Activated T-helper 2 cell treated with anti-CD3 and anti-CD28 coated beads, Interferon-gamma antibody, Interleukin-2, Interleukin-4, amounts not matched to agents 10 μg/mL and 5 μg/mL and 100 μg/mL, durations not matched to agents 14 hours and 24 hours and 36 hours (primary cell): Measurements from ENCODE around the gene MYO1H. TPM values are rescaled to one million over a fixed set of nuclear protein-coding genes. Genes with fewer than 3 reads are reported as not detected.

ENCODE experiments used
- DNase-seq: peaks from one replicate; pipeline ENCODE4 v3.0.0; 2021; ENCODE audit warnings: low spot score
- H3K27ac Mint-ChIP-seq: one replicate; pipeline ENCODE4 v1.8.0; 2021; ENCODE audit warnings: mixed read lengths
- H3K27me3 Mint-ChIP-seq: one replicate; pipeline ENCODE4 v1.8.0; 2021; ENCODE audit warnings: low read depth, mixed read lengths
- H3K36me3 Mint-ChIP-seq: one replicate; pipeline ENCODE4 v1.8.0; 2021; ENCODE audit warnings: low read depth, mixed read lengths
- H3K4me1 Mint-ChIP-seq: one replicate; pipeline ENCODE4 v1.8.0; 2021; ENCODE audit warnings: low read depth, mixed read lengths
- H3K4me3 Mint-ChIP-seq: one replicate; pipeline ENCODE4 v1.8.0; 2021; ENCODE audit warnings: low read depth, mild to moderate bottlenecking, moderate library complexity, mixed read lengths
- H3K9me3 Mint-ChIP-seq: one replicate; pipeline ENCODE4 v1.8.0; 2021; ENCODE audit warnings: mixed read lengths
- intact Hi-C: fragments of 100-400 bp; cut with micrococcal nuclease; formaldehyde crosslinking; loops from one replicate; pipeline ENCODE4 v1.15.1; 2023
- total RNA-seq: library from RNA; stranded (reverse); gene quantifications from 2 replicates; pipeline ENCODE4 v1.2.3, GENCODE V29; 2022

The MYO1H gene
- total RNA-seq, 1 donor from 2014 or later: not detected

GRCh38 chr12:109477185-109477962 lies 129.7 kb downstream of the MYO1H start, which contains the start of the genes KCTD10 and UBE3B:
TSS of gene KCTD10 (minus strand) at chr12:109477300. CDS start at chr12:109477262, 38 bp downstream.
TSS of gene UBE3B (plus strand) at chr12:109477634. CDS start at chr12:109483552, 5,918 bp downstream.
- H3K4me1 Mint-ChIP-seq: peaks cover 32% of the 10 kb centered on the region
- intact Hi-C loops: loop anchor here (1.0 to 5.0 kb wide), 3 partner anchors 34 to 95 kb away; partner anchors contain the start of genes MMAB and MVK
- H3K36me3 Mint-ChIP-seq: peaks cover 13% of the 10 kb centered on the region
- H3K4me3 Mint-ChIP-seq: peak within 1 kb of the TSS; percentile 99
- H3K9me3 Mint-ChIP-seq: no peaks in the 10 kb centered on the region
- H3K27ac Mint-ChIP-seq: peak within 1 kb of the TSS; percentile 98
- H3K27me3 Mint-ChIP-seq: no peaks in the 10 kb centered on the region
- peak; percentile 85 for DNase-seq

DNA sequence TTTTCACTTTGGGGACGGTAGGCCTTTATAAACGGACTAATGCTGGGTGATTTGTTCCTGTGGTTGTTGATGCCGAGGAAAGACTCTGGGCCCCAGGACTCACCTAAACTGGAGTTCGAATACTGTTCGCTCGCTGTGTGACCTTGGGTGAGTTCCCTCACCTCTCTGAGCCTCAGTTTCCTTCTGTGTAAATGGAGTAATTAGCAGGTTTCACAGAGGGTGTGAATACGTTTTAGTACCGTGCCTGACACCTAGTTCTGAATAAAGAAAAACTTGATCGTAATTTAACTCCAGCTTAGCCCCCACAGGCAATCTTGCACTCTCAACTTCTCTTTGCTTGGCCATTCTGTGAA lies 130.2 kb downstream of the MYO1H start:
- intact Hi-C loops: loop anchor here (1.0 to 5.0 kb wide), 3 partner anchors 33 to 95 kb away; partner anchors contain the start of genes MMAB and MVK
- H3K27me3 Mint-ChIP-seq: no peaks in the 10 kb centered on the region
- peak overlapping the region; percentile 98 for H3K27ac Mint-ChIP-seq
- H3K9me3 Mint-ChIP-seq: no peaks in the 10 kb centered on the region
- H3K4me3 Mint-ChIP-seq: peak overlapping the region; percentile 99
- peaks cover 13% of the 10 kb centered on the region for H3K36me3 Mint-ChIP-seq
- no peak for DNase-seq
- H3K4me1 Mint-ChIP-seq: peaks cover 30% of the 10 kb centered on the region

DNA sequence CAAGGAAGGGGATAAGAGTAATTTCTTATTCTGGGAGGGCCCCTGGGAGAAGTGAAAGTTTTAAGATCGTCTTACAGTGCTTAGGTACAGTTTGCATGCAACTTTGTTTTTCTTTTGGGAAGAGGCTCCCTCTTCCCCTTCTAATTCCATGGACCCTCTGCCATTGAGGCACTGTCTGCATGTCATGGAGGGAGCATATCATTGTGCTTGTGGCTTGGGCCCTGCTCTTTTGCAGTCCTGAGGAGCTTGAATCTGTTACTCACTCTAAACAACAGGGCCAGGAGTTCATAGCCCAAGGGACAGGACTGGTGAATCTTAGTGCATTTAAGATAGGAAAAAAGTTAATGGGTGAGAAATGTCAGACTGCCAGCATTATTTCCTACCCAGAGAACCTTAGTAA lies 132.1 kb downstream of the MYO1H start:
- Mint-ChIP-seq H3K4me3 (no peak overlapping the region), H3K9me3 (no peaks in the 10 kb centered on the region), H3K36me3 (peaks cover 23% of the 10 kb centered on the region), H3K27me3 (no peaks in the 10 kb centered on the region), H3K4me1 (peaks cover 27% of the 10 kb centered on the region), H3K27ac (no peak overlapping the region)
- intact Hi-C loops: loop anchor here (5.0 kb wide), 1 partner anchor 47 kb away; no protein-coding TSS in a partner anchor
- DNase-seq: no peak

DNA sequence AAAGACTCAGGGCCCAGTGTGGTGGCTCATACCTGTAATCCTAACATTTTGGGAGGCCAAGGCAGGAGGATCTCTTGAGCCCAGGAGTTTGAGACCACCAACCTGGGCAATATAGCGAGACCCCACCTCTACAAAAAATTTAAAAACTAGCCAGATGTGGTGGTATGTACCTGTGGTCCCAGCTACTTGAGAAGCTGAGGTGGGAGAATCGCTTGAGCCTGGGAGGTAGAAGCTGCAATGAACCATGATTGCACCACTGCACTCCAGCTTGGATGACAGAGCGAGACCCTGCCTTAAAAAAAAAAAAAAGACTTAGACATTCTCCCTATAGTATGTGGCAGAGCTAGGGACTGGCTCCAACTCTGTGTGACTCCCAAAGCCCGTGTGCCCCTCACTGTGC lies 132.7 kb downstream of the MYO1H start:
- intact Hi-C loops: no loop called here
- no peak for DNase-seq
- H3K27me3 Mint-ChIP-seq: no peaks in the 10 kb centered on the region
- H3K9me3 Mint-ChIP-seq: no peaks in the 10 kb centered on the region
- H3K4me3 Mint-ChIP-seq: no peak overlapping the region
- no peak overlapping the region for H3K27ac Mint-ChIP-seq
- peaks cover 26% of the 10 kb centered on the region for H3K4me1 Mint-ChIP-seq
- H3K36me3 Mint-ChIP-seq: peaks cover 29% of the 10 kb centered on the region

GRCh38 chr12:109481863-109482262 lies 134.2 kb downstream of the MYO1H start:
- intact Hi-C loops: no loop called here
- Mint-ChIP-seq H3K4me1 (peaks cover 14% of the 10 kb centered on the region), H3K9me3 (no peaks in the 10 kb centered on the region), H3K27me3 (no peaks in the 10 kb centered on the region), H3K4me3 (no peak overlapping the region), H3K36me3 (peaks cover 30% of the 10 kb centered on the region), H3K27ac (no peak overlapping the region)
- DNase-seq: no peak

DNA sequence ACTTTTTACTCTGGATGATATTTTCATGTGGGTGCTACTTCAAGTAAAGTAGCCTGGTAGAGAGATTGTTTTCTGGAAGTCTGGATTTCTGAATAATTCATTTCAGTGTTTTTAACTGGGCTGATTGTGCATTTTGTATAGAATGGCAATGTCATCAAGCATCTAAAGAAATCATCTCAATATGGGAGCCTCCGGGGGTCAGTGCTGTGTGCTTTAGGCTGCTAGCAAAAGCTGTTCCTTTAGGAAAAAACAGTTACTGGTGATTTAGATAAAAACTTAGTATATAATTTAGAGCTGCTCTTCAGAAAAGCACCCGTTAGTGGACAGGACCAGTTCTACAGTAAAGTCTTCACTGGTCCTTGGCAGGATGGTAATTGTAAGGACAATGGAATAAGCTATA lies 134.8 kb downstream of the MYO1H start:
- peaks cover 12% of the 10 kb centered on the region for H3K4me1 Mint-ChIP-seq
- no peak overlapping the region for H3K27ac Mint-ChIP-seq
- H3K27me3 Mint-ChIP-seq: no peaks in the 10 kb centered on the region
- no peak overlapping the region for H3K4me3 Mint-ChIP-seq
- DNase-seq: no peak
- no peaks in the 10 kb centered on the region for H3K9me3 Mint-ChIP-seq
- H3K36me3 Mint-ChIP-seq: peaks cover 24% of the 10 kb centered on the region
- intact Hi-C loops: no loop called here

- Mint-ChIP-seq H3K27ac (no peak overlapping the region), H3K4me3 (no peak overlapping the region), H3K36me3 (peaks cover 27% of the 10 kb centered on the region), H3K4me1 (peaks cover 12% of the 10 kb centered on the region), H3K27me3 (no peaks in the 10 kb centered on the region), H3K9me3 (no peaks in the 10 kb centered on the region)
- no peak for DNase-seq
- intact Hi-C loops: no loop called here
Measured at GRCh38 chr12:109482894-109483293, 135.2 kb downstream of the MYO1H start.

DNA sequence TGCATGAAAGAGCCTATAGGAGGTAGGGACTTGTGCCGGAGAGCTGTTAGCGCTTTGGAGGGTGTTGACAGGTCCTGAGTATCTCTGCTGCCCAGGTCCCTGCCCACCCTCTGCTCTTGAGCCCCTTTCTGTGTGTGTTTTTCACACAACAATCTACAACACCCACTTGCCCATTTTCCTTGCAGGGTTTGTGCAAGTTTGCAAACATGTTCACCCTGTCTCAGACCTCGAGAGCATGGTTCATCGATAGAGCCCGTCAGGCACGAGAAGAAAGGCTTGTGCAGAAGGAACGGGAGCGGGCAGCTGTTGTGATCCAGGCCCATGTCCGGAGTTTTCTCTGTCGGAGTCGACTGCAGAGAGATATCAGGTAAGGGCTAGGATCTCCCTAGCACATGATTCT lies 135.6 kb downstream of the MYO1H start:
- no peak overlapping the region for H3K4me3 Mint-ChIP-seq
- intact Hi-C loops: no loop called here
- no peak overlapping the region for H3K27ac Mint-ChIP-seq
- H3K36me3 Mint-ChIP-seq: peaks cover 29% of the 10 kb centered on the region
- no peaks in the 10 kb centered on the region for H3K9me3 Mint-ChIP-seq
- no peaks in the 10 kb centered on the region for H3K27me3 Mint-ChIP-seq
- peaks cover 12% of the 10 kb centered on the region for H3K4me1 Mint-ChIP-seq
- DNase-seq: no peak

DNA sequence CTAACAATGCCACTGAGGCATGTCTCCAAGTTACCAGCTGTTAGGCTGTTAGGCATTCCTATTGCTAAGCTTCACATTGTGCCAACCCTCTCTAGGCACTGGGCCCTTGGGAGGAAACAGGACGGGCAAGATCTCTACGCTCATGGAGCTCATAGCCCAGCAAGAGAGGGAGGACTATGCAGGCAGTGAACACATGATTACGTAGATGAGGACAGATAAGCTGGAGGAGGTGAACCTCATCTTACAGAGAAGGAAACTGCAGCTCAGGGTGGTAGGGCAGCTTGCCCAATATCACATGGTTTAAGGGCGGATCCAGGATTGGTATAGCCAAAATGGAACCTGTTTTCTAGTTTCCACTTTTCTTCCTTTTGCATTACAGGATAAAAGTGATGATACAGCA lies 137.5 kb downstream of the MYO1H start:
- Mint-ChIP-seq H3K36me3 (peaks cover 44% of the 10 kb centered on the region), H3K4me3 (no peak overlapping the region), H3K4me1 (no peaks in the 10 kb centered on the region), H3K9me3 (no peaks in the 10 kb centered on the region), H3K27ac (no peak overlapping the region), H3K27me3 (no peaks in the 10 kb centered on the region)
- no peak for DNase-seq
- intact Hi-C loops: no loop called here

DNA sequence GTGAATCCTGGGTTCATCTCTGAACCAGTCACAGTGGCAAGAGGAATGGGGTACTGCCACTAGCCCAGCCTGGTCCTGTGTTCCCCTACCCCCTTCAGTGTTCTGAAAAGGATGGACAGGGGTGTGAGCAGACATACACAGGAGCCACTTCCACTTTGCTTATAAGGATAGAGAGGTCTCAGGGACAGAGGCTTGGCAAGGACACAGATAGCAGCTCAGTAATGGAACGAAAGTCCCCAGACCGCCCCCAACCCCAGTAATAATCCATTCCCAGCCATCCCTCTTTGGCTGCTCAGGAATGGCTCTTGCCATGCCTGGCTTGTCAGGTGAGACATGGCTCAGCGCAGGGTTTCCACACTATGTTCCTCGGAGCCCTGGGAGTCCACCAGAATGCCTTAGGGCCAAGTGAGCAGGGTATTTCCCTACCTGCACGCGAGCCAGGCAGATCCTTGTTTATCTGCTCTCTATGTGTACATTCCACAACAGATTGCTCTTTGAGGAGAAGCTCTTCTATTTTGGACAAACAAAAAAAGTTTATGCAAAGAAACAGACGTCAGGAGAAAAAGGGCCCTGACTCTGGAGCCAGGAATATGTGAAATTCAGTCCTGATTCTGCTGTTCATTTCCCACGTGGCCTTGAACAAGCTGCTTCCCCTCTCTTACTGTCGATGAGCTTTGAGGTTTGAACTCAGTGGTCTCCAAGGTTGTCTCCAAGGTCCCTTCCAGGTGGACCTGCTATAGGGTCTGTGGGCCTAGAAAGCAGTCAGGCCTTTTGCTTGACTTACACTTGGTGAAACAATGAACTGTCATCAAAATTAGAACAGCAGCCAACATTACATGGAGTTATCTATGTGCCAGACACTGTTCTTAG lies 139.7 kb downstream of the MYO1H start:
- no peaks in the 10 kb centered on the region for H3K9me3 Mint-ChIP-seq
- peaks cover 47% of the 10 kb centered on the region for H3K36me3 Mint-ChIP-seq

DNA sequence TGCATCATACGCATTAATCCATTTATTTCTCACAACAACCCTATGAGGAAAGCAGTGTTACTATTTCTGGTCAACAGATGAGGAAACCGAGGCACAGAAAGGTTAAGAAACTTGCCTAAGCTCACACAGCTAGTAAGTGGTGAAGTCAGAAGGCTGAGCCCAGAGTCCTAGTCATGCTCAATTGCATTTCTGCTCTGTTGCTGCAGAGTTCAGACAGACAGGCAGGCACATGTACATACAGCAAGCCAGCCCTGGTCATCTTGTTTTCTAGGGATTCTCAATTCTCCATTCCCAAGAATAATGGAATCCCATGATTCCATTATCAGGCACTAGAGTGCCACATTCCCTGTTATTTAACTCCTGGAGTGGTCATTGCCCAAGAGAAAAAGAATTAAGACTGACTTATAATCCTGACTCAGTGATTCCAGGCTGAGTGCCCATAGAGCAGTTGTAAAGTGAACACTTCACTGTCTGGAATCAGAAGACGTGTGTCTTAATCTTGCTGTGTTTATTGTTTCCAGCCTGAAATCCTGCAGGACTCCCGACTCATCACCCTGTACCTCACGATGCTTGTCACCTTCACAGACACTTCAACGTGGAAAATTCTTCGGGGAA lies 140.5 kb downstream of the MYO1H start:
- intact Hi-C loops: no loop called here
- Mint-ChIP-seq H3K27me3 (no peaks in the 10 kb centered on the region), H3K36me3 (peaks cover 47% of the 10 kb centered on the region), H3K9me3 (no peaks in the 10 kb centered on the region), H3K4me1 (no peaks in the 10 kb centered on the region), H3K27ac (no peak overlapping the region), H3K4me3 (no peak overlapping the region)
- DNase-seq: no peak

More for the DNA sequence above, 139.7 kb downstream of the MYO1H start:
- H3K4me3 Mint-ChIP-seq: no peak overlapping the region
- intact Hi-C loops: no loop called here
- H3K27me3 Mint-ChIP-seq: no peaks in the 10 kb centered on the region
- H3K27ac Mint-ChIP-seq: no peak overlapping the region
- DNase-seq: no peak
- no peaks in the 10 kb centered on the region for H3K4me1 Mint-ChIP-seq

DNA sequence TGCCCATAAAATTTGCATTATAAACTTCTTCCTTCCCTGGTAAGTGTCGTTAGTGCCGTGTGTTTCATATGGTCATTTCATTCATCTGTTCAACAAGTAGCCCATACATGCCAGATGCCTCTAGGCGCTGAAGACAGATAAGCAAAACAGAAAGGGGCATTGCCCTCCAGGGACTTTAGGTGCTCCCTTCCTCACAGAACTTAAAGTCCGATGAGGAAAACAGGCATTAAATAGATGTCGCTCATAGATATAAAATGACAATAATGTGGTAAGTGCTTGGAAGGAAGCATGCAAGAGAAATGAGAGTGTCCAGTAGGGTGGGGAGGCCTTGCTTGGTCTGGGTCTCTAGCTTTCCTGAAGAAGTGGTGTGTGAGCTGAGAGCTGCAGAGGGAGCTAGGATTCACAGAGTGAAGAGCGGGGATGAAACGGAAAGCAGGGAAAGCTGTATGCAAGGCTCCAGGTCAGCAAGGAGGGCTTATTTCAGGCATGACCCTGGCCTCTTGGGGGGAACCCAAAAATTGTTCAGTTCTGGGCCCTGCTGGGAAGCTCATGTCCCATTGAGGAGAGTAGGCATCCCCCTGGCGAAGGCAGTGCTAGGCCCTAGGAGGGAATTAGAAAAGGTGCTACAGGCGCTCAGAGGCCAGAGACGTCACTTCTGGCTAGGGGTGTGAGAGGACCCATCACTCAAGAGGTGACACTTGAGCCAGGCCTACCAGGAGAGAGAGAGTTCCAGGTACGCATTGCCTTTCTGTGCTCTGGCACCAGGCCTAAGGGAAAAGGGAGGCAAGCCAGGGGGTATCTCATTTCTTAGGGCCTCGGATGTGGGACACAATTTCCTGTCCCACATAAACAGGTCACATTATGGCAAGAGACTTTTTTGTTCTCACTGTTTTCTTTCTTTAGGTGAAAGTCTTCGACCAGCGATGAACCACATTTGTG lies 141.6 kb downstream of the MYO1H start:
- no peak for DNase-seq
- H3K36me3 Mint-ChIP-seq: peaks cover 43% of the 10 kb centered on the region
- H3K4me1 Mint-ChIP-seq: no peaks in the 10 kb centered on the region
- intact Hi-C loops: no loop called here
- H3K27ac Mint-ChIP-seq: no peak overlapping the region
- no peak overlapping the region for H3K4me3 Mint-ChIP-seq
- no peaks in the 10 kb centered on the region for H3K27me3 Mint-ChIP-seq
- H3K9me3 Mint-ChIP-seq: no peaks in the 10 kb centered on the region
